BJ (cell line): Measurements from ENCODE around the gene DKKL1. TPM values are rescaled to one million over a fixed set of nuclear protein-coding genes. Genes with fewer than 3 reads are reported as not detected.
A peak's percentile ranks its signal among the peaks of the same experiment; 100 is the strongest.

ENCODE experiments used
- CTCF ChIA-PET: fragments of 350-600 bp; formaldehyde crosslinking; extraction: SDS; loops from one replicate; lab custom pipeline; 2021; ENCODE audit warnings: antibody characterized with exemption, inconsistent platforms; lab: Yijun Ruan, JAX
- POLR2A ChIA-PET: fragments of 300-600 bp; sonication (Branson Sonifier 250); formaldehyde crosslinking; extraction: SDS; loops from one replicate; lab custom pipeline; 2021; ENCODE audit warnings: antibody characterized with exemption; lab: Charles Lee
- DNase-seq: peaks from one replicate; pipeline ENCODE4 v3.0.0-alpha.2; 2011; ENCODE audit warnings: low read depth
- H3K27me3 ChIP-seq: 2 replicates; pipeline ENCODE4 v1.6.0; 2011; ENCODE audit warnings: low read length; ENCODE audit not compliant: control insufficient read depth, insufficient read depth
- H3K36me3 ChIP-seq: 2 replicates; pipeline ENCODE4 v1.5.1; 2011; ENCODE audit warnings: low read length; ENCODE audit not compliant: control insufficient read depth, insufficient read depth
- H3K4me3 ChIP-seq: 2 replicates; pipeline ENCODE4 v1.5.1; 2011; ENCODE audit warnings: low read depth, mild to moderate bottlenecking, control low read depth, low read length
- CTCF ChIP-seq: IDR thresholded peaks from 2 replicates; pipeline ENCODE4 v1.5.1; 2011; ENCODE audit warnings: low read depth, mild to moderate bottlenecking, control low read depth, inconsistent platforms, low read length, moderate library complexity; ENCODE audit not compliant: insufficient read depth
- polyA minus RNA-seq: library from RNA; depleted of rRNA, polyadenylated mRNA; stranded (reverse); fragments of >200 nt; gene quantifications from 2 replicates; pipeline ENCODE4 v1.2.3, GENCODE V29; 2011; rRNA and poly(A)+ RNA removed
- polyA plus RNA-seq: library from polyadenylated mRNA; depleted of rRNA; stranded (reverse); fragments of >200 nt; gene quantifications from 2 replicates; pipeline ENCODE4 v1.2.3, GENCODE V29; 2011; rRNA removed

Gene DKKL1
- polyA plus RNA-seq (0.10 and 0.26 TPM in 2 replicates), polyA minus RNA-seq (not detected in 2 replicates)

GRCh38 chr19:49363268-49364082 lies at the start of gene DKKL1:
Gene DKKL1 (plus strand): TSS chr19:49363877. CDS start chr19:49363999, 122 bp downstream.
- 0 out of 2 replicates have a peak, but pooled peaks have one; percentile 29 for TF ChIP-seq CTCF
- DNase-seq, result peak; percentile 98
- POLR2A ChIA-PET, result interaction anchor here (0.7 kb wide), 1 partner anchor 103 kb away, joined by 6 read pairs; no protein-coding TSS in a partner anchor
- CTCF ChIA-PET, result no interaction called here
- Histone ChIP-seq H3K4me3 (peak within 1 kb of the TSS; percentile 91), H3K27me3 (no peaks in the 10 kb centered on the region), H3K36me3 (peaks cover 2% of the 10 kb centered on the region; the same call in 1 of the 2 replicates)

- no peak for TF ChIP-seq CTCF
Observed at GRCh38 chr19:49315111-49315510, 48.6 kb upstream of the DKKL1 start.

GRCh38 chr19:49316284-49316683 lies 47.4 kb upstream of the DKKL1 start:
- H3K36me3 ChIP-seq, result no peaks in the 10 kb centered on the region
- no peak for TF ChIP-seq CTCF
- H3K4me3 ChIP-seq, result no peak overlapping the region
- no peaks in the 10 kb centered on the region for H3K27me3 ChIP-seq
- POLR2A ChIA-PET, result no interaction called here
- DNase-seq, result no peak
- CTCF ChIA-PET, result interaction anchor here (0.6 to 1.7 kb wide), 3 partner anchors 12 to 16 kb away, joined by 3 to 14 read pairs (median 6); no protein-coding TSS in a partner anchor

More at GRCh38 chr19:49315111-49315510, 48.6 kb upstream of the DKKL1 start:
- ChIA-PET CTCF (interaction anchor here (0.7 to 1.7 kb wide), 3 partner anchors 14 to 87 kb away, joined by 3 to 14 read pairs (median 3); no protein-coding TSS in a partner anchor), POLR2A (no interaction called here)
- DNase-seq, result no peak
- no peaks in the 10 kb centered on the region for H3K27me3 ChIP-seq
- no peaks in the 10 kb centered on the region for H3K36me3 ChIP-seq
- no peak overlapping the region for H3K4me3 ChIP-seq

GRCh38 chr19:49318296-49318695 lies 45.4 kb upstream of the DKKL1 start:
- Histone ChIP-seq H3K4me3 (no peak overlapping the region), H3K36me3 (no peaks in the 10 kb centered on the region), H3K27me3 (no peaks in the 10 kb centered on the region)
- CTCF ChIA-PET, result interaction anchor here (0.6 to 1.1 kb wide), 2 partner anchors 9 to 78 kb away, joined by 3 to 4 read pairs; no protein-coding TSS in a partner anchor
- TF ChIP-seq CTCF, result no peak
- POLR2A ChIA-PET, result no interaction called here
- DNase-seq, result no peak
